Adipocyte (in vitro differentiated cells): ENCODE measurements around the gene EIF2B5.
A peak's percentile ranks its signal among the peaks of the same experiment; 100 is the strongest.

Source experiments
- DNase-seq: peaks from one replicate; pipeline ENCODE4 v3.0.0-alpha.2; 2015; ENCODE audit warnings: low read depth
- H3K27me3 ChIP-seq: replicated peaks from 2 replicates; pipeline ENCODE4 v1.7.0; 2013; ENCODE audit warnings: mild to moderate bottlenecking, low read length, moderate library complexity; ENCODE audit not compliant: control insufficient read depth, insufficient read depth
- H3K36me3 ChIP-seq: 2 replicates; pipeline ENCODE4 v1.7.0; 2013; ENCODE audit warnings: low read length, mild to moderate bottlenecking, moderate library complexity; ENCODE audit not compliant: control insufficient read depth, insufficient read depth, severe bottlenecking
- H3K4me1 ChIP-seq: 2 replicates; pipeline ENCODE4 v1.7.0; 2013; ENCODE audit warnings: mild to moderate bottlenecking, low read length, moderate library complexity; ENCODE audit not compliant: control insufficient read depth, insufficient read depth
- H3K4me3 ChIP-seq: 2 replicates; pipeline ENCODE4 v1.7.0; 2013; ENCODE audit warnings: mild to moderate bottlenecking, low read length, moderate library complexity
- H3K9ac ChIP-seq: 2 replicates; pipeline ENCODE4 v1.7.0; 2013; ENCODE audit warnings: mild to moderate bottlenecking, low read length, moderate library complexity
- H3K9me3 ChIP-seq: 2 replicates; pipeline ENCODE4 v1.7.0; 2013; ENCODE audit warnings: mild to moderate bottlenecking, low read length, moderate library complexity; ENCODE audit not compliant: control insufficient read depth

The EIF2B5 gene

GRCh38 chr3:184175506-184175905 lies 40.3 kb downstream of the EIF2B5 start:
- no peak for DNase-seq
- Histone ChIP-seq H3K4me1 (peaks cover 74% of the 10 kb centered on the region), H3K27me3 (no peaks in the 10 kb centered on the region), H3K9me3 (no peaks in the 10 kb centered on the region), H3K36me3 (peaks cover 45% of the 10 kb centered on the region), H3K9ac (peak overlapping the region; percentile 100), H3K4me3 (peak overlapping the region; percentile 96)

- peak; percentile 56 for DNase-seq
- H3K36me3 ChIP-seq, result peaks cover 45% of the 10 kb centered on the region
- H3K9me3 ChIP-seq, result no peaks in the 10 kb centered on the region
- peak overlapping the region; percentile 100 for H3K9ac ChIP-seq
- no peaks in the 10 kb centered on the region for H3K27me3 ChIP-seq
- H3K4me1 ChIP-seq, result peaks cover 70% of the 10 kb centered on the region
- H3K4me3 ChIP-seq, result peak overlapping the region; percentile 96
Measured at GRCh38 chr3:184175981-184176376, 40.8 kb downstream of the EIF2B5 start.

- Histone ChIP-seq H3K4me3 (peak overlapping the region; percentile 96), H3K27me3 (no peaks in the 10 kb centered on the region), H3K4me1 (peaks cover 63% of the 10 kb centered on the region), H3K9ac (peak overlapping the region; percentile 100), H3K9me3 (no peaks in the 10 kb centered on the region), H3K36me3 (peaks cover 47% of the 10 kb centered on the region)
- peak; percentile 95 for DNase-seq
Measured at GRCh38 chr3:184176377-184177330, 41.5 kb downstream of the EIF2B5 start.

GRCh38 chr3:184177331-184177731 lies 42.2 kb downstream of the EIF2B5 start:
- DNase-seq, result peak; percentile 63
- peak overlapping the region; percentile 100 for H3K9ac ChIP-seq
- H3K9me3 ChIP-seq, result no peaks in the 10 kb centered on the region
- peaks cover 57% of the 10 kb centered on the region for H3K4me1 ChIP-seq
- no peaks in the 10 kb centered on the region for H3K27me3 ChIP-seq
- peak overlapping the region; percentile 96 for H3K4me3 ChIP-seq
- peaks cover 54% of the 10 kb centered on the region for H3K36me3 ChIP-seq

- no peak for DNase-seq
- Histone ChIP-seq H3K27me3 (no peaks in the 10 kb centered on the region), H3K9me3 (no peaks in the 10 kb centered on the region), H3K9ac (peak overlapping the region; percentile 100), H3K4me3 (peak overlapping the region; percentile 96), H3K4me1 (peaks cover 53% of the 10 kb centered on the region), H3K36me3 (peaks cover 59% of the 10 kb centered on the region)
Measured at GRCh38 chr3:184177767-184178306, 42.7 kb downstream of the EIF2B5 start.

- Histone ChIP-seq H3K36me3 (peaks cover 67% of the 10 kb centered on the region), H3K9ac (peak overlapping the region; percentile 100), H3K4me1 (peaks cover 45% of the 10 kb centered on the region), H3K4me3 (peak overlapping the region; percentile 96), H3K27me3 (no peaks in the 10 kb centered on the region), H3K9me3 (no peaks in the 10 kb centered on the region)
- no peak for DNase-seq
Measured at GRCh38 chr3:184178521-184179138, 43.5 kb downstream of the EIF2B5 start.

- no peak for DNase-seq
- no peaks in the 10 kb centered on the region for H3K9me3 ChIP-seq
- peak overlapping the region; percentile 31 for H3K9ac ChIP-seq
- H3K27me3 ChIP-seq, result no peaks in the 10 kb centered on the region
- H3K4me3 ChIP-seq, result no peak overlapping the region
- H3K4me1 ChIP-seq, result peaks cover 42% of the 10 kb centered on the region
- H3K36me3 ChIP-seq, result peaks cover 82% of the 10 kb centered on the region
Measured at GRCh38 chr3:184180165-184180564, 45.0 kb downstream of the EIF2B5 start.

- H3K9me3 ChIP-seq, result no peaks in the 10 kb centered on the region
- no peak overlapping the region for H3K9ac ChIP-seq
- DNase-seq, result no peak
- H3K27me3 ChIP-seq, result no peaks in the 10 kb centered on the region
- peaks cover 47% of the 10 kb centered on the region for H3K4me1 ChIP-seq
- H3K4me3 ChIP-seq, result no peak overlapping the region
- H3K36me3 ChIP-seq, result peaks cover 84% of the 10 kb centered on the region
Measured at GRCh38 chr3:184181596-184181995, 46.4 kb downstream of the EIF2B5 start.

- DNase-seq, result no peak
- H3K9ac ChIP-seq, result peak overlapping the region; percentile 1
- H3K36me3 ChIP-seq, result peaks cover 79% of the 10 kb centered on the region
- H3K4me3 ChIP-seq, result no peak overlapping the region
- H3K4me1 ChIP-seq, result peaks cover 38% of the 10 kb centered on the region
- H3K9me3 ChIP-seq, result no peaks in the 10 kb centered on the region
- no peaks in the 10 kb centered on the region for H3K27me3 ChIP-seq
Measured at GRCh38 chr3:184183679-184184078, 48.5 kb downstream of the EIF2B5 start.

GRCh38 chr3:184184546-184185230 lies 49.5 kb downstream of the EIF2B5 start:
- Histone ChIP-seq H3K9ac (peak overlapping the region; percentile 84), H3K9me3 (no peaks in the 10 kb centered on the region), H3K36me3 (peaks cover 79% of the 10 kb centered on the region), H3K4me1 (peaks cover 29% of the 10 kb centered on the region), H3K27me3 (no peaks in the 10 kb centered on the region), H3K4me3 (no peak overlapping the region)
- DNase-seq, result no peak
